WI38 (cell line): ENCODE data around the gene BTBD2.

ENCODE experiments used
- H3K4me3 ChIP-seq: 2 replicates; pipeline ENCODE4 v1.5.1; 2011; ENCODE audit warnings: low read depth, mild to moderate bottlenecking, control low read depth, low read length
- TF ChIP-seq, protein P1 (sequence below): IDR thresholded peaks from 2 replicates; pipeline ENCODE4 v1.5.1; 2012; ENCODE audit warnings: low read depth, mild to moderate bottlenecking, control low read depth, low read length

The BTBD2 gene

DNA sequence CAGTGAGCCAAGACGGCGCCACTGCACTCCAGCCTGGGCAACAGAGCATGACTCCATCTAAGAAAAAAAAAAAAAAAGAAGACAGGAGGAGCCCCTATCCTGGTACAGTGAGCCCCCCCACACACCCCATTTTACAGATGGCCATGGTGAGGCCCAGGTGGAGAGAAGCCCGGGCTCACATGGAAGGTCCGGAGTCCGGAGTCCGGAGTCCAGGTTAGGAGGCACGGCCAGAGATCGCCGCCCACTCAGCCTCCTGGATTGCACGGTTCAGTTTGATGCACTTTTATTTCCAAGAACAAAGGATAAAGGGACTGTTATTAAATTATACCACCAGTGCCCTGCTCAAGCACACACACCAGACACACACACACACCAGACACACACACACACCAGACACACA is 11.3 kb upstream of the BTBD2 start:
- no peak overlapping the region for H3K4me3 ChIP-seq
- TF ChIP-seq, protein P1, sequence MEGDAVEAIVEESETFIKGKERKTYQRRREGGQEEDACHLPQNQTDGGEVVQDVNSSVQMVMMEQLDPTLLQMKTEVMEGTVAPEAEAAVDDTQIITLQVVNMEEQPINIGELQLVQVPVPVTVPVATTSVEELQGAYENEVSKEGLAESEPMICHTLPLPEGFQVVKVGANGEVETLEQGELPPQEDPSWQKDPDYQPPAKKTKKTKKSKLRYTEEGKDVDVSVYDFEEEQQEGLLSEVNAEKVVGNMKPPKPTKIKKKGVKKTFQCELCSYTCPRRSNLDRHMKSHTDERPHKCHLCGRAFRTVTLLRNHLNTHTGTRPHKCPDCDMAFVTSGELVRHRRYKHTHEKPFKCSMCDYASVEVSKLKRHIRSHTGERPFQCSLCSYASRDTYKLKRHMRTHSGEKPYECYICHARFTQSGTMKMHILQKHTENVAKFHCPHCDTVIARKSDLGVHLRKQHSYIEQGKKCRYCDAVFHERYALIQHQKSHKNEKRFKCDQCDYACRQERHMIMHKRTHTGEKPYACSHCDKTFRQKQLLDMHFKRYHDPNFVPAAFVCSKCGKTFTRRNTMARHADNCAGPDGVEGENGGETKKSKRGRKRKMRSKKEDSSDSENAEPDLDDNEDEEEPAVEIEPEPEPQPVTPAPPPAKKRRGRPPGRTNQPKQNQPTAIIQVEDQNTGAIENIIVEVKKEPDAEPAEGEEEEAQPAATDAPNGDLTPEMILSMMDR = no peak

DNA sequence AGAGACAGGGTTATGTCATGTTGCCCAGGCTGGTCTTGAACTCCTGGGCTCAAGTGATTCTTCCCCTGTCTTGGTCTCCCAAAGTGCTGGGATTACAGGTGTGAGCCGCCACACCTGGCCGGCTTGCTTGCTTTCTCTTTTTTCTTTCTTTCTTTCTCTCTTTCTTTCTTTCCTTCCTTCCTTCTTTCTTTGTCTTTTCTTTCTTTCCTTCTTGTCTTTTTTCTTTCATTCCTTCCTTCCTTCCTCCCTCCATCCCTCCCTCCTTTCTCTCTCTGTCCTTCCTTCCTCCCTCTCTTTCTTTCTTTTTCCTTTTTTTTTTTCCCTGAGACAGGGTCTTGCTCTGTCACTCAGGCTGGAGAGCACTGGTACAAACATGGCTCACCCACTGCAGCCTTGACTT is 6.8 kb upstream of the BTBD2 start:
- TF ChIP-seq, protein P1 = no peak
- H3K4me3 ChIP-seq = no peak overlapping the region

GRCh38 chr19:2021453-2022140 is 6.1 kb upstream of the BTBD2 start:
- TF ChIP-seq, protein P1 = no peak
- H3K4me3 ChIP-seq = no peak overlapping the region

DNA sequence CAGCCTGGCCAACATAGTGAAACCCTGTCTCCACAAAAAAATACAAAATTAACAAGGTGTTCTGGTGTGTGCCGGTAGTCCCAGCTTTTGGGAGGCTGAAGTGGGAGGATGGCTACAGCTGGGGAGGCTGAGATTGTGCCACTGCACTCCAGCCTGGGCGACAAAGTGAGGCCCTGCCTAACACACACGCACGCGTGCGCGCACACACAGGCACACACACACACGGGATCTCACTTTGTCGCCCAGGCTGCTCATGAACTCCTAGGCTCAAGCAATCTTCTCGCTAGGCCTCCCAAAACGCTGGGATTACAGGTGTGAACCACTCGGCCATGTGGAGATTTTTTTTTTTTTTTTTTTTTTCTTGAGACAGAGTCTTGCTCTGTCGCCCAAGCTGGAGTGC is 3.2 kb upstream of the BTBD2 start:
- TF ChIP-seq, protein P1 = no peak
- no peak overlapping the region for H3K4me3 ChIP-seq

- peak overlapping the region; percentile 50 for H3K4me3 ChIP-seq
- TF ChIP-seq, protein P1 = no peak
These were observed 710 bp upstream of the BTBD2 start for GRCh38 chr19:2016041-2016807.

DNA sequence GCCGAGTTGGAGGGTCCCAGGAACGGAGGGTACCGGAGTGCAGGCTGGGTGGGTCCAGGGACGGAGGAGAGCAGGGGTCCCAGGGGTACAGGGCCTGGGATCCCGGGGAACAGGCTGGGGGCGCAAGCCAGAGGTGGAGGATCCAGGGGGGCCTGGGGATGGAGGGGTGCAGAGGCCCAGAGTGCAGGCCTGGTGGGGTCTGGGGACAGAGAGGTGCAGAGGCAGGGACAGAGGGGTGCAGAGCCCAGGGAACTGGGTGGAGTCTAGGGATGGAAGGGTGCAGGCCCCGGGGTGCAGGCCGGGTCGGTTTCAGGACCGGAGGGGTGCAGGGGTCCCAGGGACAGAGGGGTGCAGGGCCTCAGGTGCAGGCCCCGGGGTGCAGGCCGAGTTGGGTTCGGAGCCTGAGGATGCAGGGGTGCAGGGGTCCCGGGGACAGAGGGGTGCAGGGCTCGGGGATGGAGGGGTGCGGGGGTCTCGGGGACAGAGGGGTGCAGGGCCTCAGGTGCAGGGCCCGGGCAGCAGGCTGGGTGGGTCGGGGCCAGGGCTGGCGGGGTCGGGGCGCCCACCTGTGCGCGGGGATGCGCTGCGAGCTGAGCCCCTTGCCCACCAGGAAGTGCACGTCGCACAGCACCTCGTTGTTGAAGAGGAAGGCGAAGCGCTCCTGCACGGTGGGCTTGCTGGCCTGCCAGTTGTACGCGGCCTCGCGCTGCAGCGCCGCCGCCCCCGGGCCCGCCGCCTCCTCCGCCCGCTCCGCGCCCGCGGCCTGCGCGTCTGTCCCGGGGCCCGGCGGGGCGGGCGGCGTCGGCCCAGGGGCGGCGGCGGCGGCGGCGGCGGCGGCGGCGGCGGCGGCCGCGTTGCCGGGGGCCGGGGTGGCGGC is 545 bp downstream of the BTBD2 start:
- peak overlapping the region; percentile 64 for H3K4me3 ChIP-seq
- TF ChIP-seq, protein P1 = no peak
